ENCODE data around the gene TUBGCP3. TPM values are rescaled to one million over a fixed set of nuclear protein-coding genes. Genes with fewer than 3 reads are reported as not detected.
"Not testable (repeated sequence)": the region's sequence is repeated elsewhere in the genome, so short reads cannot be mapped to it uniquely, and the experiment has no call there.

The TUBGCP3 gene
- total and polyA plus RNA-seq, 9 of the 15 experiments (the other 6 are each of a cell fraction or from before 2014, with no cell fraction given): 3.0 to 24.8 (median 15.2) TPM

DNA sequence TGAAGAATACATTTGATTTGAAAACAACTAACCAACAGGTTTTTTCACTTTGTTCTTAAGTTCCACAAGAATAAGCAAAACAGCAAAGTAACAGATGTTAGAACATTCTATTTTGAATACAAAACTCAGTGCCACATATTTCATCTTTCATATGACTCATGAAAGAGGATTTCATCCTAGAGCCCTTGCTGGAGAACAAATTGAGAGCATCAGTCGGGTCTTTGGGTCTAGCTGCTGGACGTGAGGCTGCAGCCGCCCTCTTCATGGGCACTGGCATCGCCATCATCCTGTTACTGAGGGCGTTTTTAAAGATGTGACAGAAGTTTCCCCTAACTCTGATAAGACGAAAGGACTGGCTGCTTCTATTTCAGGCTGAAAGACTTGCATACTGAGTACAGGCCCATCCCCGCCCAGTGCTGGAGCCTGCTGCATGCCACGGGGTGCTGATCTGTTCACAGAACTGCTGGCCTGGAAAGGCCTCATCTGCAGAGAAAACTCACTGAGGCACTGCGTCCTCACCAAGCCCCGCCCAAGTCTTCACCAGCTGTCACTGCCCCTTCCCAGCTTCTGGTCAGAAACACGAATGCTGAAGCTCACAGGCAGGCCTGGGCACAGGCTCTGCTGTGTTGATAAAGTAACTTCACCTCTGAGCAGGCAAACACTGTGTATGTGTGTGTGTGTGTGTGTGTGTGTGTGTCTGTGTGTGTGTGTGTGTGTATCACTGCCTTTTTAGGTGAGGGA, 101.4 kb downstream of the TUBGCP3 start:
- TF ChIP-seq TARDBP (IDR thresholded peaks at IDR 0.05): no peak
- no peak for TF ChIP-seq SOX6 (IDR thresholded peaks at IDR 0.05)
- TF ChIP-seq CBX8 (IDR thresholded peaks at IDR 0.05; ENCODE audit: borderline replicate concordance, extremely low read depth, low read depth, low read length, poor library complexity, severe bottlenecking): no peak
- no peak for TF ChIP-seq HSF4 (CRISPR knock-in tag; IDR thresholded peaks at IDR 0.05; ENCODE audit: borderline replicate concordance)
- no peak for TF ChIP-seq ZNF668 (CRISPR knock-in tag; IDR thresholded peaks at IDR 0.05)
- no peak for TF ChIP-seq SMARCE1 (IDR thresholded peaks at IDR 0.05)
- no peak for TF ChIP-seq MCM2 (IDR thresholded peaks at IDR 0.05; ENCODE audit: low read depth)
- no peak for TF ChIP-seq MEF2A (IDR thresholded peaks at IDR 0.05; ENCODE audit: control insufficient read depth, low read depth, low read length)
- no peak for TF ChIP-seq CBX3 (IDR thresholded peaks at IDR 0.05; ENCODE audit: borderline replicate concordance in 1 of 2, low read length in 2 of 2)
- TF ChIP-seq MAFG (tag; conservative IDR thresholded peaks at IDR 0.05): no peak
- TF ChIP-seq PHTF2 (CRISPR knock-in tag; IDR thresholded peaks at IDR 0.05): no peak
- TF ChIP-seq ZNF316 (IDR thresholded peaks at IDR 0.05): no peak
- TF ChIP-seq XRCC5 (IDR thresholded peaks at IDR 0.05; ENCODE audit: low read depth, low read length): no peak
- no peak for TF ChIP-seq RAD21 (CRISPR knock-in tag; conservative IDR thresholded peaks at IDR 0.05 in 1 of 2, IDR thresholded peaks at IDR 0.05 in 1 of 2)
- no peak for ATAC-seq
- in situ Hi-C loops (cut with MboI): no loop called here

GRCh38 chr13:112485814-112486213, 102.1 kb downstream of the TUBGCP3 start:
- intact Hi-C loops (cut with micrococcal nuclease); H3K9ac ChIP-seq (ENCODE audit: insufficient read depth in 1 of 2, low read depth in 2 of 2, low read length in 2 of 2); H4K20me1 ChIP-seq (replicated peaks; ENCODE audit: control insufficient read depth, insufficient read depth, low read length); ATAC-seq; H3K4me3 ChIP-seq; H3K4me1 ChIP-seq (replicated peaks in 1 of 2; ENCODE audit: control insufficient read depth in 2 of 2, insufficient read depth in 2 of 2, low read length in 2 of 2); DNase-seq (ENCODE audit: extremely low read depth in 1 of 4, low spot score in 3 of 4); H2AFZ ChIP-seq (ENCODE audit: low read depth, low read length); H3K4me2 ChIP-seq (ENCODE audit: insufficient read depth, low read length); in situ Hi-C loops (cut with MboI); H3K27ac ChIP-seq (ENCODE audit: extremely low read depth, low read depth, low read length); BruUV-seq (replicated peaks); H3K27me3 ChIP-seq (ENCODE audit: control insufficient read depth in 2 of 2, insufficient read depth in 2 of 2, low read length in 2 of 2); H3K9me3 ChIP-seq (replicated peaks; ENCODE audit: control insufficient read depth, insufficient read depth, low read depth, low read length); CTCF ChIA-PET (ENCODE audit: low intra/inter-chr PET ratio); FAIRE-seq; H3K9me1 ChIP-seq (ENCODE audit: control insufficient read depth, insufficient read depth, low read length); H3K79me2 ChIP-seq (ENCODE audit: control insufficient read depth, insufficient read depth, low read length): not testable (repeated sequence)
- WGBS (ENCODE audit: insufficient coverage, low coverage, missing lambda C conversion rate): 88% methylated on average over 4 of the region's 25 CpGs
- POLR2A ChIA-PET: interaction anchor here (1.0 kb wide), 1 partner anchor 266 kb away, joined by 3 read pairs; no protein-coding TSS in a partner anchor
- H3K36me3 ChIP-seq (ENCODE audit: control insufficient read depth, insufficient read depth, low read length): peaks cover 13% of the 10 kb centered on the region; the same call in 2 of the 3 replicates

More for the DNA sequence above, 101.4 kb downstream of the TUBGCP3 start:
- Histone ChIP-seq H3K4me2 (ENCODE audit: insufficient read depth, low read length) (no peak overlapping the region), H3K4me3 (no peak overlapping the region), H3K9ac (ENCODE audit: insufficient read depth in 1 of 2, low read depth in 2 of 2, low read length in 2 of 2) (no peak overlapping the region), H3K4me1 (replicated peaks in 1 of 2; ENCODE audit: control insufficient read depth in 2 of 2, insufficient read depth in 2 of 2, low read length in 2 of 2) (no peaks in the 10 kb centered on the region), H3K36me3 (ENCODE audit: control insufficient read depth, insufficient read depth, low read length) (peaks cover 13% of the 10 kb centered on the region; the same call in 2 of the 3 replicates), H3K27me3 (ENCODE audit: control insufficient read depth in 2 of 2, insufficient read depth in 2 of 2, low read length in 2 of 2) (no peaks in the 10 kb centered on the region), H3K9me3 (replicated peaks; ENCODE audit: control insufficient read depth, insufficient read depth, low read depth, low read length) (no peaks in the 10 kb centered on the region), H2AFZ (ENCODE audit: low read depth, low read length) (no peak overlapping the region), H3K9me1 (ENCODE audit: control insufficient read depth, insufficient read depth, low read length) (no peaks in the 10 kb centered on the region), H4K20me1 (replicated peaks; ENCODE audit: control insufficient read depth, insufficient read depth, low read length) (no peaks in the 10 kb centered on the region), H3K27ac (ENCODE audit: extremely low read depth, low read depth, low read length) (no peak overlapping the region), H3K79me2 (ENCODE audit: control insufficient read depth, insufficient read depth, low read length) (no peaks in the 10 kb centered on the region)
- no TSS peak for BruUV-seq (replicated peaks)
- DNase-seq (ENCODE audit: extremely low read depth in 1 of 4, low spot score in 3 of 4) (no peak), FAIRE-seq (no peak)
- 81% methylated on average over 11 of the region's 11 CpGs for WGBS (ENCODE audit: insufficient coverage, low coverage, missing lambda C conversion rate)
- ChIA-PET CTCF (ENCODE audit: low intra/inter-chr PET ratio) (no interaction called here), POLR2A (no interaction called here)
- intact Hi-C loops (cut with micrococcal nuclease): no loop called here
